ENCODE data around the gene GCGR. TPM values are rescaled to one million over a fixed set of nuclear protein-coding genes. Genes with fewer than 3 reads are reported as not detected.

The GCGR gene
- total RNA-seq, 1 donor from 2014 or later: not detected

DNA sequence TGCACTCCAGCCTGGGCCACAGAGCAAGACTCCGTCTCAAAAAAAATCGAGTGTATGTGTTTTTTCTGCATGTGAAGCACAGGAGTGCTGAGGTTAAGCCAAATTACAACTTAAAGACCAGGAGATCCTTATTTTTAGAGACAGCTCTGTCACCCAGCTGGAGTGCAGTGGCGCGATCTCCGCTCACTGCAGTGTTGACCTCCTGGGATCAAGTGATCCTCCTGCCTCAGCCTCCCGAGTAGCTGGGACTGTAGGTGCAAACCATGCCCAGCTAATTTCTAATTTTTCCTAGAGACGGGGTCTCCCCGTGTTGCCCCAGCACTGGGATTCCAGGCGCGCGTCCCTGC is 38.4 kb downstream of the GCGR start:
- Histone ChIP-seq H3K4me3 (no peak overlapping the region), H3K27me3 (ENCODE audit: low read depth) (no peaks in the 10 kb centered on the region), H3K9me3 (no peaks in the 10 kb centered on the region), H3K36me3 (peaks cover 51% of the 10 kb centered on the region), H3K4me1 (no peaks in the 10 kb centered on the region), H3K27ac (no peak overlapping the region)
- intact Hi-C loops (cut with DNase I): no loop called here
- ATAC-seq: no peak
- no peak for DNase-seq
- TF ChIP-seq, protein P1, sequence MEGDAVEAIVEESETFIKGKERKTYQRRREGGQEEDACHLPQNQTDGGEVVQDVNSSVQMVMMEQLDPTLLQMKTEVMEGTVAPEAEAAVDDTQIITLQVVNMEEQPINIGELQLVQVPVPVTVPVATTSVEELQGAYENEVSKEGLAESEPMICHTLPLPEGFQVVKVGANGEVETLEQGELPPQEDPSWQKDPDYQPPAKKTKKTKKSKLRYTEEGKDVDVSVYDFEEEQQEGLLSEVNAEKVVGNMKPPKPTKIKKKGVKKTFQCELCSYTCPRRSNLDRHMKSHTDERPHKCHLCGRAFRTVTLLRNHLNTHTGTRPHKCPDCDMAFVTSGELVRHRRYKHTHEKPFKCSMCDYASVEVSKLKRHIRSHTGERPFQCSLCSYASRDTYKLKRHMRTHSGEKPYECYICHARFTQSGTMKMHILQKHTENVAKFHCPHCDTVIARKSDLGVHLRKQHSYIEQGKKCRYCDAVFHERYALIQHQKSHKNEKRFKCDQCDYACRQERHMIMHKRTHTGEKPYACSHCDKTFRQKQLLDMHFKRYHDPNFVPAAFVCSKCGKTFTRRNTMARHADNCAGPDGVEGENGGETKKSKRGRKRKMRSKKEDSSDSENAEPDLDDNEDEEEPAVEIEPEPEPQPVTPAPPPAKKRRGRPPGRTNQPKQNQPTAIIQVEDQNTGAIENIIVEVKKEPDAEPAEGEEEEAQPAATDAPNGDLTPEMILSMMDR (IDR thresholded peaks at IDR 0.05): no peak

DNA sequence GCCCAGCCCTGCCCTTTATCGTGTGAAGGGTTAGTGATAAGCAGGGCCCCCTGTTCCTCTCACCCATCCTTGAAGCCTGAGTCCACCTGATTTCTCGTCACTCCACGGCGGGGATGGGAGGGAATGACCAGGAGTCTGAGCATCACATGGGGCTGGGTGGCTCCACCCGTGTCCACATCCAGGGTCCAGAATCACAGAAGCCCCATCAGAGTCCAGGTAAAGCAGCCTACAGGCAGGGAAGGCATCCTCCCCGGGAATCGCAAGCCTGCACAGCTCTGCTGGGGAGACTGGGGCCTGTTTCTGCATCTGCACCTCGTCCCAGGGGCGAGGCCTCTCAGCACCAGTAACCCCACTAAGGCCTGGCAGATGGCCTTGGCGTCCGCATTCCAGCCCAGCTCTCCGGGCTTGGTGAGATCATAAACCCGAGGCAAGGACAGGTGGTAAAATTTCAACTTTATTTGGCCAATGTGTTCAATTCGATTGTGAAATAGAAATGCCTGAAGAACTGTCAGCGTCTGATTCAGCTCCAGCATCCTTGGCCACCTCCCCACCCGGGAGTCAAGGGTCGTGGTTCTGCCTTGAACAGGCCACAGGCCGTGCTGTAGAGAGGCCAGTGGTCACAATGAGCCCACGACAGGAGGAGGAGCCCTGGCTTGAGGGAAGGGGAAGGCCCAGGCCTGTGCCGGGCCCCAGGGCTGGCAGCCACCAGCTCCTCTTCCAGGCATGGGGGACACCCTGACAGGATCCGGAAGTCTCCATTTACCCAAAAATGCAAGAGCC is 39.0 kb downstream of the GCGR start:
- H3K4me1 ChIP-seq: no peaks in the 10 kb centered on the region
- ATAC-seq: peak; percentile 8 to 32
- peaks cover 57% of the 10 kb centered on the region for H3K36me3 ChIP-seq
- H3K27ac ChIP-seq: no peak overlapping the region
- TF ChIP-seq, protein P1 (IDR thresholded peaks at IDR 0.05): no peak
- no peaks in the 10 kb centered on the region for H3K27me3 ChIP-seq (ENCODE audit: low read depth)
- H3K9me3 ChIP-seq: no peaks in the 10 kb centered on the region
- intact Hi-C loops (cut with DNase I): no loop called here
- no peak for DNase-seq
- no peak overlapping the region for H3K4me3 ChIP-seq

DNA sequence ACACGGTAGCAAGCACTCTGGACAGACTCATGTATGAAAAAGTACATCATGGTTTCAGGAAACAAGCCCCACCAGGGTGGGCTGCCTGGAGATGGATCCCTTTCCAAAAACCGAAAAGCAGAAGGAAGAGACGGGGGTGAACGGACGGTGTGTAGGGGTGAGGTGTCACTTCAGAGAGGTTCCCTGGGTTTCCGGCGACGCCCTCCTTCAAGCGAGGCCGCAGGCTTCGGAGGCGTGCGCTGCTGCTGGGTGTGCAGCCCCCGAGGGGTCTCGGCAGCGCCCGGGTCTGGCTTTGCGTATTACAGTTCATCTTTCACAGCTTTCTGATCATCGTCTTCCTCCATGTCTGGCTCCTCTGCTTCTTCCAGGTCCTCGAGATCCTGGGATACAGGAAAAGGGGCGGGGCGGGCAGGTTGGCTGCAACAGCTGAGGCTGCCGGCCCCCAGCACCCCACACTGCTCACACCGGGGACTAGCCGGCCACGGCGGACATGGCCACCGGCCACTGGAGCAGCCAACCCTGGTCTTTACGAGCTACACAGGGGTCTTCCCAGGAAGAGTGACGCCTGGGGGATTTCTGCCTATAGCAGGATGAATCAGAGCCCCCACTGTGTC is 39.9 kb downstream of the GCGR start:
- Histone ChIP-seq H3K27me3 (ENCODE audit: low read depth) (no peaks in the 10 kb centered on the region), H3K9me3 (no peaks in the 10 kb centered on the region), H3K27ac (no peak overlapping the region), H3K4me3 (no peak overlapping the region), H3K36me3 (peaks cover 66% of the 10 kb centered on the region), H3K4me1 (no peaks in the 10 kb centered on the region)
- no peak for DNase-seq
- TF ChIP-seq, protein P1 (IDR thresholded peaks at IDR 0.05): no peak
- no peak for ATAC-seq
- intact Hi-C loops (cut with DNase I): no loop called here

DNA sequence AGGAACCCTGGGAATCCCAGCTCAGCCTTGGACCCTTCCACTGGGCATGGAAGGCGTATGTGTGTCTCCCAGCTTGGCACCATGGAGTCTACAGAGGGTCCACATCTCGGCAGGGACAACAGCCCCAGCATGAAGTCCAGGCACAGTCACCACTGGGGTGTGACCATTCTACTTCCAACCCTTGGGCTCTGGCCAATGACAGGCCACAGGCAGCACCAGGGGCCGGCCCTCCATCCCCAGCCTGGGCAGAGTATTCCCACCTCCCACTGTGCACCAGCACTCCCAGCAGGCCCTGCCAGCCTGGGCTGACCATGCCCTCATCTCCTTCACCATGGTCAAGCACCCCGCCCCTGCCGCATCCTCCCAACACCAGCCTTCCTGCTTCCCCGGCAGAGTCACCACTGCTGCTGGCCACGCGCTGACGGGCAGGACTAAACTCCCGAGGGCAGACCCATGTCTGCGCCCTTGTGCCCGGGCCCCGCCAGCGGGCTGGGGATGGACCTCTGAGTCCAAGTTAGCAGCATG is 40.4 kb downstream of the GCGR start:
- DNase-seq (no peak), ATAC-seq (no peak)
- H3K36me3 ChIP-seq: peaks cover 72% of the 10 kb centered on the region
- no peak overlapping the region for H3K27ac ChIP-seq
- intact Hi-C loops (cut with DNase I): no loop called here
- no peaks in the 10 kb centered on the region for H3K9me3 ChIP-seq
- H3K4me1 ChIP-seq: no peaks in the 10 kb centered on the region
- no peaks in the 10 kb centered on the region for H3K27me3 ChIP-seq (ENCODE audit: low read depth)
- H3K4me3 ChIP-seq: no peak overlapping the region
- TF ChIP-seq, protein P1 (IDR thresholded peaks at IDR 0.05): no peak

DNA sequence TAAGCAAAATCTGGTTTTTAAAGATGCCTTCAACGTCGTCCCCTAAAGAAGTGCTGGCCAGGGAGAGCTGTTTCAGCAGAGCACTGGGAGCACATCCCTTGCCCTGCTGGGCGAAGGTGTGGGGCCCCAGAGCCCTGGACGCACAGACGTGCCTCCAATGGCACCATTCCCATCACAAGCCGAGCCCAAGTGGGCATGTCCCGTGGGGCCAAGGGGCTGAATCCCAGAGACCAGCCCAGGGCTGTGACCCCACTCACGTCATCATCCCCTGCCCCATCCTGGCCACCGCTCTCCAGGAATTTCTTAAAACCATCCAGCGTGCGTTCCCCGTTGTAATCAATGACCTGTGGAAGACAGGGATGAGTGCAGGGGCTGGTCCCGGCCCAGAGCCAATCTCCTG is 40.9 kb downstream of the GCGR start:
- ATAC-seq (no peak), DNase-seq (no peak)
- no peak overlapping the region for H3K4me3 ChIP-seq
- H3K36me3 ChIP-seq: peaks cover 77% of the 10 kb centered on the region
- no peaks in the 10 kb centered on the region for H3K27me3 ChIP-seq (ENCODE audit: low read depth)
- TF ChIP-seq, protein P1 (IDR thresholded peaks at IDR 0.05): no peak
- H3K9me3 ChIP-seq: no peaks in the 10 kb centered on the region
- no peak overlapping the region for H3K27ac ChIP-seq
- intact Hi-C loops (cut with DNase I): no loop called here
- H3K4me1 ChIP-seq: no peaks in the 10 kb centered on the region

Measured in lower lobe of right lung (tissue), 2 donors.